HepG2 (cell line): Measurements from ENCODE around the gene TCEANC2. TPM values are rescaled to one million over a fixed set of nuclear protein-coding genes. Genes with fewer than 3 reads are reported as not detected.

Experiments
- ATAC-seq: fragments of 200-7000 bp; cut with Tn5 transposase; 3 replicates; pipeline ENCODE4 v1.9.1; 2020; ENCODE audit warnings: mild to moderate bottlenecking, moderate library complexity
- BruUV-seq: library from RNA; stranded (reverse); fragments of 400-500 nt; replicated peaks from 2 replicates; lab custom pipeline; 2021; lab: Mats Ljungman, UMichigan
- CTCF ChIA-PET: fragments of 300-600 bp; formaldehyde crosslinking; extraction: SDS; loops from one replicate; lab custom pipeline; 2021; ENCODE audit warnings: low total read pairs, inconsistent platforms, low intra/inter-chr PET ratio; lab: Yijun Ruan, JAX
- POLR2A ChIA-PET: fragments of 350-600 bp; sonication (Branson Sonifier 250); formaldehyde crosslinking; loops from one replicate; lab custom pipeline; 2020; ENCODE audit warnings: antibody characterized with exemption, inconsistent platforms; lab: Yijun Ruan, JAX
- DNase-seq: peaks from one replicate; pipeline ENCODE4 v3.0.0-alpha.2; 2015; ENCODE audit warnings: low spot score
- FAIRE-seq: peaks from 3 replicates; lab custom pipeline; 2011; peaks lifted over from hg19 to GRCh38; lab: Jason Lieb, UNC
- H2AFZ ChIP-seq: one replicate; pipeline ENCODE4 v1.6.1; 2011; ENCODE audit warnings: low read length, inconsistent platforms
- H3K27ac ChIP-seq: fragments of 300-600 bp; 3 replicates; pipeline ENCODE4 v1.8.0; 2011; ENCODE audit warnings: mixed run types, mild to moderate bottlenecking, mixed read lengths, low read length, inconsistent platforms; ENCODE audit not compliant: insufficient read depth; ENCODE audit errors: extremely low read length
- H3K27me3 ChIP-seq, 2 experiments: fragments of 200-600 bp in 1 of 2; 2 replicates in 1 of 2; 3 replicates in 1 of 2; pipeline versions ENCODE4 v1.6.0 to v1.8.0; 2011; ENCODE audit warnings: low read length in 2 of 2, mild to moderate bottlenecking in 2 of 2, moderate library complexity in 2 of 2, inconsistent platforms in 1 of 2; ENCODE audit not compliant: insufficient read depth in 2 of 2, control insufficient read depth in 1 of 2
- H3K36me3 ChIP-seq, 2 experiments: fragments of 200-600 bp in 1 of 2; replicated peaks in 1 of 2; 2 replicates in 1 of 2; 3 replicates in 1 of 2; pipeline versions ENCODE4 v1.5.1 to v1.8.0; 2011; ENCODE audit warnings: low read length in 2 of 2, inconsistent platforms in 1 of 2; ENCODE audit not compliant: insufficient read depth in 2 of 2, control insufficient read depth in 1 of 2
- H3K4me1 ChIP-seq: 2 replicates; pipeline ENCODE4 v1.5.1; 2012; ENCODE audit warnings: low read length, inconsistent platforms; ENCODE audit not compliant: insufficient read depth
- H3K4me2 ChIP-seq: 2 replicates; pipeline ENCODE4 v1.6.0; 2011; ENCODE audit warnings: low read depth, low read length, inconsistent platforms
- H3K4me3 ChIP-seq, 3 experiments: fragments of 200-600 bp in 1 of 3; sonication (generic), shearing (Covaris generic) in 1 of 3; replicated peaks in 1 of 3; 2 replicates each; pipeline ENCODE4 v1.5.1; 2011 to 2016; ENCODE audit warnings: low read length in 3 of 3, inconsistent platforms in 2 of 3, low read depth in 2 of 3, mild to moderate bottlenecking in 2 of 3, control low read depth in 1 of 3, mixed read lengths in 1 of 3; ENCODE audit not compliant: insufficient read depth in 1 of 3
- H3K79me2 ChIP-seq: one replicate; pipeline ENCODE4 v1.6.1; 2011; ENCODE audit warnings: low read length, inconsistent platforms; ENCODE audit not compliant: insufficient read depth
- H3K9ac ChIP-seq: 2 replicates; pipeline ENCODE4 v1.6.0; 2011; ENCODE audit warnings: mild to moderate bottlenecking, low read depth, low read length, inconsistent platforms; ENCODE audit not compliant: insufficient read depth
- H3K9me3 ChIP-seq: 2 replicates; pipeline ENCODE4 v1.5.1; 2012; ENCODE audit warnings: mild to moderate bottlenecking, low read length
- H4K20me1 ChIP-seq: 2 replicates; pipeline ENCODE4 v1.6.0; 2011; ENCODE audit warnings: inconsistent platforms, mild to moderate bottlenecking, low read length, moderate library complexity; ENCODE audit not compliant: insufficient read depth
- ARNT ChIP-seq: fragments of 450-650 bp; IDR thresholded peaks from 2 replicates; pipeline ENCODE4 v1.6.1; 2017
- GZF1 ChIP-seq: sonication (generic); formaldehyde crosslinking; IDR thresholded peaks from 2 replicates; pipeline ENCODE4 v1.5.1; 2020; ENCODE audit warnings: mild to moderate bottlenecking, missing genetic modification reagents
- MYPOP ChIP-seq: sonication (generic); formaldehyde crosslinking; IDR thresholded peaks from 2 replicates; pipeline ENCODE4 v1.8.1; 2023; ENCODE audit warnings: mild to moderate bottlenecking, moderate library complexity, missing genetic modification reagents
- ZNF282 ChIP-seq: fragments of 450-650 bp; IDR thresholded peaks from 2 replicates; pipeline ENCODE4 v1.6.1; 2018; ENCODE audit not compliant: partially characterized antibody
- in situ Hi-C: cut with HindIII; loops from 2 replicates; pipeline ENCODE4 v1.10.0; 2017; ENCODE audit warnings: low pct_unique_long_range_greater_than_20kb; ENCODE audit not compliant: extremely low pct_ligation_motif_present
- intact Hi-C: fragments of 100-400 bp; cut with micrococcal nuclease; formaldehyde crosslinking; loops from one replicate; pipeline ENCODE4 v1.10.0; 2022; ENCODE audit not compliant: unreplicated experiment
- polyA plus RNA-seq, 8 experiments: library from polyadenylated mRNA; depleted of rRNA in 3 of 8; stranded (reverse) in 7 of 8; unstranded in 1 of 8; fragments of >200 nt; fragmentation: Illumina TruSeq in 4 of 8; extraction: Trizol in 4 of 8; gene quantifications; 2 replicates each; pipeline versions ENCODE4 v1.2.1 to v1.2.3, GENCODE V29; 2011 to 2016; ENCODE audit warnings: low read depth in 4 of 8, missing spikeins in 1 of 8, mixed read lengths in 1 of 8; ENCODE audit not compliant: insufficient read depth in 1 of 8
- total RNA-seq, 5 experiments: library from RNA; depleted of rRNA; stranded (reverse); fragments of >200 nt; fragmentation: Illumina TruSeq; extraction: Trizol; gene quantifications; 2 replicates each; pipeline ENCODE4 v1.2.3, GENCODE V29; 2016; ENCODE audit warnings: low read depth in 1 of 5

The TCEANC2 gene
- total and polyA plus RNA-seq, 2 of the 13 experiments (the other 11 are each of a cell fraction or from before 2014, with no cell fraction given): 3.8 to 5.0 TPM

- TF ChIP-seq MYPOP (CRISPR knock-in tag): no peak
- no peak for TF ChIP-seq ARNT
These were observed 24.8 kb upstream of the TCEANC2 start (continued) for GRCh38 chr1:54028306-54029251.

- Histone ChIP-seq H4K20me1 (no peaks in the 10 kb centered on the region), H3K4me2 (no peak overlapping the region), H3K4me3 (no peak overlapping the region), H2AFZ (no peak overlapping the region), H3K79me2 (no peaks in the 10 kb centered on the region), H3K9me3 (no peaks in the 10 kb centered on the region), H3K4me1 (no peaks in the 10 kb centered on the region), H3K27ac (no peak overlapping the region), H3K27me3 (no peaks in the 10 kb centered on the region), H3K36me3 (peaks cover 5 to 50% of the 10 kb centered on the region in 2 experiments), H3K9ac (no peak overlapping the region)
- no peak for ATAC-seq
- BruUV-seq: no TSS peak
- CTCF ChIA-PET: no interaction called here
- intact Hi-C loops (no loop called here), in situ Hi-C loops (no loop called here)
- POLR2A ChIA-PET: no interaction called here
- TF ChIP-seq ZNF282 (no peak), GZF1 (CRISPR knock-in tag) (peak; percentile 66; the same call in 1 of the 2 replicates)
- DNase-seq: no peak
- FAIRE-seq: no peak
These were observed 15.9 kb upstream of the TCEANC2 start for GRCh38 chr1:54037476-54037875.
